Measurements from ENCODE around the gene MKKS. TPM values are rescaled to one million over a fixed set of nuclear protein-coding genes. Genes with fewer than 3 reads are reported as not detected.

The MKKS gene
- total RNA-seq, 1 experiment from 2014 or later, result 19.9 TPM

GRCh38 chr20:10360878-10361277 is 73.1 kb downstream of the MKKS start:
- BruUV-seq (replicated peaks), result no TSS peak
- intact Hi-C loops (cut with micrococcal nuclease), result no loop called here

GRCh38 chr20:10359621-10360040 is 74.4 kb downstream of the MKKS start:
- H3K9me2 ChIP-seq (ENCODE audit: insufficient read depth), result no peaks in the 10 kb centered on the region
- no peaks in the 10 kb centered on the region for H3K36me3 ChIP-seq (ENCODE audit: control insufficient read depth in 1 of 2, insufficient read depth in 2 of 2, low read length in 2 of 2)
- H3K9ac ChIP-seq (ENCODE audit: low read length), result no peak overlapping the region
- no peak overlapping the region for H3K4me2 ChIP-seq (ENCODE audit: low read length)
- no peaks in the 10 kb centered on the region for H3K4me1 ChIP-seq (ENCODE audit: control insufficient read depth in 1 of 2, insufficient read depth in 2 of 2, low read length in 2 of 2)
- no peaks in the 10 kb centered on the region for H3K79me2 ChIP-seq (ENCODE audit: insufficient read depth, low read length)
- no peak overlapping the region for H3K27ac ChIP-seq (ENCODE audit: low read depth, low read length)
- ChIA-PET RAD21 (ENCODE audit: low non-redundant PET in 1 of 2, low total read pairs in 2 of 2, uncharacterized antibody in 2 of 2, unreplicated experiment in 2 of 2) (no interaction called here), CTCF (interaction anchor here (1.3 kb wide), 1 partner anchor 743 kb away, joined by 3 read pairs; no protein-coding TSS in a partner anchor), POLR2A (no interaction called here)
- H3K4me3 ChIP-seq (replicated peaks in 1 of 2; ENCODE audit: low read depth in 1 of 2, low read length in 2 of 2), result no peak overlapping the region
- no peak for DNase-seq (ENCODE audit: low read depth, low spot score)
- no peaks in the 10 kb centered on the region for H4K20me1 ChIP-seq (ENCODE audit: insufficient read depth)
- no peaks in the 10 kb centered on the region for H3K9me3 ChIP-seq (ENCODE audit: control insufficient read depth in 1 of 2, insufficient read depth in 1 of 2, low read depth in 1 of 2, low read length in 2 of 2)
- H2AFZ ChIP-seq (ENCODE audit: low read depth, low read length, poor library complexity, severe bottlenecking), result no peak overlapping the region
- intact Hi-C loops (cut with micrococcal nuclease), result no loop called here
- H3K27me3 ChIP-seq (ENCODE audit: insufficient read depth, low read length), result no peaks in the 10 kb centered on the region
- no TSS peak for BruUV-seq (replicated peaks)
- no peak for ATAC-seq
- TF ChIP-seq POLR2A (IDR thresholded peaks at IDR 0.05; ENCODE audit: borderline replicate concordance, extremely low read depth, insufficient read depth, insufficient read length) (no peak), SIN3A (IDR thresholded peaks at IDR 0.05; ENCODE audit: low read depth) (no peak), EZH2phosphoT487 (IDR thresholded peaks at IDR 0.05; ENCODE audit: borderline replicate concordance) (no peak), CEBPB (IDR thresholded peaks at IDR 0.05; ENCODE audit: low read depth) (no peak), ZFX (IDR thresholded peaks at IDR 0.05) (no peak), EGR1 (IDR thresholded peaks at IDR 0.05; ENCODE audit: low read depth) (no peak), EZH2 (IDR thresholded peaks at IDR 0.05) (no peak), SP1 (IDR thresholded peaks at IDR 0.05; ENCODE audit: low read depth) (no peak), JUND (IDR thresholded peaks at IDR 0.05) (no peak), REST (IDR thresholded peaks at IDR 0.05; ENCODE audit: low read depth) (no peak), TCF7L2 (IDR thresholded peaks at IDR 0.05; ENCODE audit: borderline replicate concordance, extremely low read depth, insufficient read depth, insufficient read length) (no peak), YY1 (IDR thresholded peaks at IDR 0.05; ENCODE audit: extremely low read depth, insufficient replicate concordance, low read depth, low read length) (no peak), RAD21 (IDR thresholded peaks at IDR 0.05; ENCODE audit: low read depth) (no peak), ELF1 (IDR thresholded peaks at IDR 0.05; ENCODE audit: borderline replicate concordance, low read depth) (no peak)
- TF ChIP-seq, protein P1, sequence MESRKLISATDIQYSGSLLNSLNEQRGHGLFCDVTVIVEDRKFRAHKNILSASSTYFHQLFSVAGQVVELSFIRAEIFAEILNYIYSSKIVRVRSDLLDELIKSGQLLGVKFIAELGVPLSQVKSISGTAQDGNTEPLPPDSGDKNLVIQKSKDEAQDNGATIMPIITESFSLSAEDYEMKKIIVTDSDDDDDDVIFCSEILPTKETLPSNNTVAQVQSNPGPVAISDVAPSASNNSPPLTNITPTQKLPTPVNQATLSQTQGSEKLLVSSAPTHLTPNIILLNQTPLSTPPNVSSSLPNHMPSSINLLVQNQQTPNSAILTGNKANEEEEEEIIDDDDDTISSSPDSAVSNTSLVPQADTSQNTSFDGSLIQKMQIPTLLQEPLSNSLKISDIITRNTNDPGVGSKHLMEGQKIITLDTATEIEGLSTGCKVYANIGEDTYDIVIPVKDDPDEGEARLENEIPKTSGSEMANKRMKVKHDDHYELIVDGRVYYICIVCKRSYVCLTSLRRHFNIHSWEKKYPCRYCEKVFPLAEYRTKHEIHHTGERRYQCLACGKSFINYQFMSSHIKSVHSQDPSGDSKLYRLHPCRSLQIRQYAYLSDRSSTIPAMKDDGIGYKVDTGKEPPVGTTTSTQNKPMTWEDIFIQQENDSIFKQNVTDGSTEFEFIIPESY (IDR thresholded peaks at IDR 0.05; ENCODE audit: extremely low read depth, insufficient replicate concordance, low read length), result no peak

More at GRCh38 chr20:10360878-10361277, 73.1 kb downstream of the MKKS start:
- Histone ChIP-seq H3K4me3 (replicated peaks in 1 of 2; ENCODE audit: low read depth in 1 of 2, low read length in 2 of 2) (no peak overlapping the region), H2AFZ (ENCODE audit: low read depth, low read length, poor library complexity, severe bottlenecking) (no peak overlapping the region), H3K9me2 (ENCODE audit: insufficient read depth) (no peaks in the 10 kb centered on the region), H3K27ac (ENCODE audit: low read depth, low read length) (no peak overlapping the region), H3K36me3 (ENCODE audit: control insufficient read depth in 1 of 2, insufficient read depth in 2 of 2, low read length in 2 of 2) (no peaks in the 10 kb centered on the region), H3K4me1 (ENCODE audit: control insufficient read depth in 1 of 2, insufficient read depth in 2 of 2, low read length in 2 of 2) (no peaks in the 10 kb centered on the region), H3K27me3 (ENCODE audit: insufficient read depth, low read length) (no peaks in the 10 kb centered on the region), H3K9me3 (ENCODE audit: control insufficient read depth in 1 of 2, insufficient read depth in 1 of 2, low read depth in 1 of 2, low read length in 2 of 2) (no peaks in the 10 kb centered on the region), H3K4me2 (ENCODE audit: low read length) (no peak overlapping the region), H3K9ac (ENCODE audit: low read length) (no peak overlapping the region), H4K20me1 (ENCODE audit: insufficient read depth) (no peaks in the 10 kb centered on the region), H3K79me2 (ENCODE audit: insufficient read depth, low read length) (no peaks in the 10 kb centered on the region)
- CTCF ChIA-PET, result no interaction called here
- POLR2A ChIA-PET, result no interaction called here
- RAD21 ChIA-PET (ENCODE audit: low non-redundant PET in 1 of 2, low total read pairs in 2 of 2, uncharacterized antibody in 2 of 2, unreplicated experiment in 2 of 2), result no interaction called here
- DNase-seq (ENCODE audit: low read depth, low spot score) (no peak), ATAC-seq (no peak)
- TF ChIP-seq MAX (IDR thresholded peaks at IDR 0.05), result no peak
- TF ChIP-seq SIN3A (IDR thresholded peaks at IDR 0.05; ENCODE audit: low read depth), result no peak
- TF ChIP-seq TCF7L2 (IDR thresholded peaks at IDR 0.05; ENCODE audit: borderline replicate concordance, extremely low read depth, insufficient read depth, insufficient read length), result no peak

Data from HCT116 (cell line).